Prostate gland (tissue), 2 donors: Measurements from ENCODE around the gene BATF2. TPM values are rescaled to one million over a fixed set of nuclear protein-coding genes. Genes with fewer than 3 reads are reported as not detected.

Source experiments
- DNase-seq: peaks from one replicate; pipeline ENCODE4 v3.0.0-alpha.2; 2019; ENCODE audit warnings: low spot score
- H3K27ac ChIP-seq, 2 donors: fragments of 200-600 bp; sonication (generic); 2 replicates each; pipeline ENCODE4 v1.5.1; 2017 to 2019
- H3K27me3 ChIP-seq: fragments of 200-600 bp; sonication (generic); replicated peaks from 2 replicates; pipeline ENCODE4 v1.5.1; 2019; ENCODE audit not compliant: insufficient read depth
- H3K36me3 ChIP-seq, 2 donors: fragments of 200-600 bp; sonication (generic); 1 replicate in 1 of 2; 2 replicates in 1 of 2; pipeline versions ENCODE4 v1.5.1 to v1.8.1; 2017 to 2019
- H3K4me1 ChIP-seq: fragments of 200-600 bp; sonication (generic); replicated peaks from 2 replicates; pipeline ENCODE4 v1.5.1; 2019
- H3K4me3 ChIP-seq, 2 donors: fragments of 200-600 bp; sonication (generic); 2 replicates each; pipeline ENCODE4 v1.5.1; 2017 to 2019
- H3K9me3 ChIP-seq: fragments of 200-600 bp; sonication (generic); 2 replicates; pipeline ENCODE4 v1.5.1; 2017
- CTCF ChIP-seq, 4 experiments: fragments of 200-600 bp in 2 of 4; fragments of 450-650 bp in 2 of 4; sonication (generic) in 2 of 4; IDR thresholded peaks; 1 replicate in 3 of 4; 2 replicates in 1 of 4; pipeline ENCODE4 v1.5.1; 2016 to 2019; ENCODE audit warnings: antibody characterized with exemption in 4 of 4, mild to moderate bottlenecking in 2 of 4, moderate library complexity in 2 of 4
- POLR2A ChIP-seq: fragments of 450-650 bp; IDR thresholded peaks from one replicate; pipeline ENCODE4 v1.6.1; 2016; ENCODE audit warnings: antibody characterized with exemption, mild to moderate bottlenecking
- POLR2AphosphoS5 ChIP-seq: sonication (generic); formaldehyde crosslinking; IDR thresholded peaks from one replicate; pipeline ENCODE4 v1.6.1; 2017; ENCODE audit warnings: antibody characterized with exemption
- WGBS: methylation state at CpG from one replicate; pipeline ENCODE4 v1.1.5; 2018; 5-methylcytosine and 5-hydroxymethylcytosine counted together
- intact Hi-C: fragments of 100-400 bp; cut with DNase I; formaldehyde crosslinking; loops from one replicate; pipeline ENCODE4 v1.14.2; 2022
- total RNA-seq, 2 donors: library from RNA; depleted of rRNA; stranded (reverse); fragments of >200 nt; gene quantifications; one replicate each; pipeline ENCODE4 v1.1.0, GENCODE V29; 2016

The BATF2 gene
- total RNA-seq, 2 donors from 2014 or later = 1.5 TPM

- H3K4me3 ChIP-seq = no peak overlapping the region
- no peaks in the 10 kb centered on the region for H3K27me3 ChIP-seq
- no peak overlapping the region for H3K27ac ChIP-seq
- 86% methylated on average over 6 of the region's 6 CpGs for WGBS
- H3K4me1 ChIP-seq = peaks cover 5% of the 10 kb centered on the region
- no peak for DNase-seq
- intact Hi-C loops = loop anchor here (5.0 kb wide), 1 partner anchor 39 kb away; the partner anchor contains the start of genes CDCA5 and ZFPL1
- TF ChIP-seq POLR2A = no peak
- TF ChIP-seq CTCF (IDR thresholded peaks at IDR 0.05) = no peak
- H3K36me3 ChIP-seq = peaks cover 0 to 6% of the 10 kb centered on the region in 2 donors
- no peaks in the 10 kb centered on the region for H3K9me3 ChIP-seq
Measured at GRCh38 chr11:65042891-65043290, 46.1 kb upstream of the BATF2 start.

- TF ChIP-seq CTCF (IDR thresholded peaks at IDR 0.05) = peak in 1 of 4 experiments; percentile 6
- TF ChIP-seq POLR2AphosphoS5 = peak; percentile 91
- TF ChIP-seq POLR2A = peak; percentile 49
- H3K27ac ChIP-seq = peak within 1 kb of the TSS; percentile 88 to 95
- peak; percentile 86 for DNase-seq
- peak within 1 kb of the TSS; percentile 80 to 82 for H3K4me3 ChIP-seq
- intact Hi-C loops = loop anchor here (5.0 kb wide), 1 partner anchor 41 kb away; the partner anchor contains the start of genes CDCA5 and ZFPL1
- peaks cover under 1 to 6% of the 10 kb centered on the region in 2 donors for H3K36me3 ChIP-seq
- WGBS = under 1% methylated on average over 40 of the region's 91 CpGs
- no peaks in the 10 kb centered on the region for H3K27me3 ChIP-seq
- H3K4me1 ChIP-seq = peaks cover 5% of the 10 kb centered on the region
- H3K9me3 ChIP-seq = no peaks in the 10 kb centered on the region
Measured at GRCh38 chr11:65040847-65041622, 44.3 kb upstream of the BATF2 start, which contains the start of gene SAC3D1. Gene SAC3D1, plus strand, starts transcription at chr11:65041210. Its CDS starts 83 bp downstream, at chr11:65041293.

GRCh38 chr11:65040520-65040846 is 43.7 kb upstream of the BATF2 start:
- WGBS = 15% methylated on average over 7 of the region's 7 CpGs

GRCh38 chr11:65036931-65037330 is 40.2 kb upstream of the BATF2 start:
- peak; percentile 36 for DNase-seq
- Histone ChIP-seq H3K9me3 (no peaks in the 10 kb centered on the region), H3K4me3 (no peak overlapping the region), H3K27ac (no peak overlapping the region), H3K4me1 (peaks cover 5% of the 10 kb centered on the region), H3K27me3 (no peaks in the 10 kb centered on the region), H3K36me3 (peaks cover 13 to 14% of the 10 kb centered on the region in 2 donors)
- intact Hi-C loops = no loop called here
- WGBS = 71% methylated on average over 6 of the region's 6 CpGs
- TF ChIP-seq POLR2A (no peak), POLR2AphosphoS5 (no peak), CTCF (IDR thresholded peaks at IDR 0.05) (no peak)

More at GRCh38 chr11:65040520-65040846, 43.7 kb upstream of the BATF2 start:
- no peak for DNase-seq
- TF ChIP-seq POLR2A (no peak), CTCF (IDR thresholded peaks at IDR 0.05) (no peak), POLR2AphosphoS5 (no peak)
- Histone ChIP-seq H3K36me3 (peaks cover 6% of the 10 kb centered on the region in 2 donors), H3K4me1 (peaks cover 5% of the 10 kb centered on the region), H3K27ac (peak overlapping the region; percentile 88 to 95), H3K9me3 (no peaks in the 10 kb centered on the region), H3K27me3 (no peaks in the 10 kb centered on the region), H3K4me3 (peak overlapping the region; percentile 80 to 82)
- intact Hi-C loops = loop anchor here (5.0 kb wide), 1 partner anchor 42 kb away; the partner anchor contains the start of genes CDCA5 and ZFPL1

- DNase-seq = no peak
- H3K4me1 ChIP-seq = peaks cover 5% of the 10 kb centered on the region
- peaks cover 13 to 14% of the 10 kb centered on the region in 2 donors for H3K36me3 ChIP-seq
- intact Hi-C loops = no loop called here
- H3K27ac ChIP-seq = no peak overlapping the region
- H3K27me3 ChIP-seq = no peaks in the 10 kb centered on the region
- WGBS = 78% methylated on average over 11 of the region's 11 CpGs
- H3K9me3 ChIP-seq = no peaks in the 10 kb centered on the region
- TF ChIP-seq POLR2AphosphoS5 = no peak
- no peak for TF ChIP-seq CTCF (IDR thresholded peaks at IDR 0.05)
- TF ChIP-seq POLR2A = no peak
- no peak overlapping the region for H3K4me3 ChIP-seq
Measured at GRCh38 chr11:65035579-65035978, 38.8 kb upstream of the BATF2 start.
